Mucosa of rectum (tissue), 2 donors: Measurements from ENCODE around the gene CLMN.

ENCODE experiments used
- H3K27ac ChIP-seq, 2 donors: one replicate each; pipeline ENCODE4 v1.7.0; 2013; ENCODE audit warnings: inconsistent platforms in 2 of 2, low read depth in 2 of 2, low read length in 2 of 2
- H3K27me3 ChIP-seq, 2 donors: one replicate each; pipeline ENCODE4 v1.7.0; 2013; ENCODE audit warnings: low read length in 2 of 2; ENCODE audit not compliant: control insufficient read depth in 2 of 2, insufficient read depth in 2 of 2
- H3K36me3 ChIP-seq, 2 donors: one replicate each; pipeline ENCODE4 v1.7.0; 2013; ENCODE audit warnings: low read length in 2 of 2; ENCODE audit not compliant: control insufficient read depth in 2 of 2, insufficient read depth in 2 of 2
- H3K4me1 ChIP-seq, 2 donors: one replicate each; pipeline ENCODE4 v1.7.0; 2013; ENCODE audit warnings: low read length in 2 of 2, mild to moderate bottlenecking in 1 of 2; ENCODE audit not compliant: control insufficient read depth in 2 of 2, insufficient read depth in 2 of 2
- H3K4me3 ChIP-seq, 2 donors: one replicate each; pipeline ENCODE4 v1.7.0; 2013; ENCODE audit warnings: low read length in 2 of 2
- H3K9ac ChIP-seq, 2 donors: one replicate each; pipeline ENCODE4 v1.7.0; 2013; ENCODE audit warnings: low read length in 2 of 2, low read depth in 1 of 2, mild to moderate bottlenecking in 1 of 2
- H3K9me3 ChIP-seq, 2 donors: one replicate each; pipeline ENCODE4 v1.7.0; 2013; ENCODE audit warnings: low read length in 2 of 2; ENCODE audit not compliant: control insufficient read depth in 2 of 2
- donor health status: healthy.
- donor health status: Normal muscosa, but diverticular disease.

Gene CLMN

DNA sequence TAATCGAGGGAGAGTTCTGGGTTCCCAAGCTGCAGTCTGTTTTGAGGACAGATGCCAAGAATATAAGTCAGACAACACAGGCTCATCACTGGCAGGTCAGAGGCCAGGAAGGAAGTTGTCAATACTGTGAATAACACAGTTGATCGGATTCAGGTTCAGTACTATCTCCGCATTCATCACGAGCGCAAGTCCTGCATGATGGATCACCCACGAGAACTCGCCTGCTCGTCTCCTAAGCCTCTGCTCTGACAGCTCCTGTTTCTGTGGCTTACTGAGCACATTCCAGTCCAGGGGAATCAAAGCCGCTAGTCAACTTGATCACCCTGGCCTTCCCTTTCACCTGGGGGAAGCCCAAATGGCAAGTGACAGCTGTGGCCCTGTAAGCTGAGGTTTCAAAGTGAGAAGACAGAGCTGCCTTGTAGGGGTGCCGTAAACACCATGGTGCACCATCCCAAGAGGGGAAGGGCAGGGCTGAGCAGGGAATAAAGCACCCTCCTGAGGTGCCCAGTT, 102.3 kb downstream of the CLMN start:
- no peaks in the 10 kb centered on the region for H3K27me3 ChIP-seq
- H3K27ac ChIP-seq, result no peak overlapping the region
- peaks cover 0 to under 1% of the 10 kb centered on the region in 2 donors for H3K4me1 ChIP-seq
- no peak overlapping the region for H3K9ac ChIP-seq
- H3K4me3 ChIP-seq, result no peak overlapping the region
- peaks cover 34 to 40% of the 10 kb centered on the region in 2 donors for H3K36me3 ChIP-seq
- H3K9me3 ChIP-seq, result no peaks in the 10 kb centered on the region

DNA sequence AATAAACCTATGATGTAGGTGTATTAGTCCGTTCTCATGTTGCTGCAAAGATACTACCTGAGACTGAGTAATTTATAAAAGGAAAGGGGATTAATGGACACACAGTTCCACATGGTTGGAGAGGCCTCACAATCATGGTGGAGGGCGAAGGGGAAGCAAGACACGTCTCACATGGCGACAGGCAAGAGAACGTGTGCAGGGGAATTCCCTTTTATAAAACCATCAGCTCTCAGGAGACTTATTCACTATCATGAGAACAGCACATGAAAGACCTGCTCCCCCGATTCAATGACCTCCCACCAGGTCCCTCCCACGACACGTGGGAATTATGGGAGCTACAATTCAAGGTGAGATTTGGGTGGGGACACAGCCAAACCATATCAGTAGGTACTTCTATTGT, 103.7 kb downstream of the CLMN start:
- Histone ChIP-seq H3K27me3 (no peaks in the 10 kb centered on the region), H3K4me1 (peaks cover 0 to 10% of the 10 kb centered on the region in 2 donors), H3K9me3 (no peaks in the 10 kb centered on the region), H3K9ac (no peak overlapping the region), H3K27ac (no peak overlapping the region), H3K36me3 (peaks cover 26 to 27% of the 10 kb centered on the region in 2 donors), H3K4me3 (no peak overlapping the region)

DNA sequence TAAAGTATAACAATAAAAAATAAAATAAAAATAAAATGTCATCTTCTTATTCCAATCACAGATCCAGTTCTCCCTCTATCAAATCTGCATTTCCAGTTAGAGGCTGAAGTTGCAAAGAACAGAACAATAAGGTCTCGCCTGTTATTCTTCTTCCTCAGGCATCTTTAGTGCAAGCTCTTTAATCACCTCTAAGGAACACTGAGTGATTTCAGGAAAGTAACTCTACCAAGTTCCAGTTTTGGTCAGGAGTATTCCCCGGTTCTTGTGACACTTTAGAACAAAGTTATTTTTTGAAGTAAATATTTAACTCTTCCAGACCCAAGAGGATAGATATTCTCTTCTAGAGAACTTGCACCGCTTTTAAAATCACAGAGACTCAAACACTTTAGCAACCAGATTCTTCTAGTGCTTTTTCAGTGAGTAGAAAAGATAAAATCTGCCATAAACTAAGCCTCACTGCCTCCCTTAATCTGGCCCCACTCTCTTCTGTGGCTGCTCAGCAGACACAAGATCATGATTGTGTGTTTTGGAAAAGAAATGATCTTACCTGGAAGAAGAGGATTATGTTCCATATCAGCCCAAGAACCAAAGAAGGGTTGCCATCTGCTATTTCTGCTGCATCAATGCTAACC, 104.5 kb downstream of the CLMN start:
- Histone ChIP-seq H3K9me3 (no peaks in the 10 kb centered on the region), H3K4me3 (no peak overlapping the region), H3K4me1 (peaks cover 0 to 10% of the 10 kb centered on the region in 2 donors), H3K9ac (no peak overlapping the region), H3K27ac (no peak overlapping the region), H3K27me3 (no peaks in the 10 kb centered on the region), H3K36me3 (peaks cover 21% of the 10 kb centered on the region in 2 donors)

DNA sequence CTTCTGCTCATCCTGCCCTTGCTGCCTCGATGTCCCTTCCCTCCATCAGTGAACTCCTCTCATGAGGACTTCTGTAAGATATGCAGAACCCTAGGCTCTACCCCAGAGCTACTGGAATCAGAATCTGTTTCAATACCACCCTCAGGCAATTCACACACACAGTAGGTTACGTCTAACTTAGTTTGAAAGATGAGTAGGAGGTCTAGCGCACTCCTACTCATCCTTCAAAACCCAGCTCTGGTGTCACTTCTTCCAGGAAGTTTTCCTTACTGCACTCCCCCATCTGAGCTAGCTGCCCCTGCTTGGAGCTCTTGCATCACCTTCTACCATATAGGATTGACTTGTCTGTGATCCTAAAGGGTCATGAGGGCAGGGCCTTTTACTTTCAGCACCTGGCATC, 105.9 kb downstream of the CLMN start:
- H3K36me3 ChIP-seq, result peaks cover 15 to 21% of the 10 kb centered on the region in 2 donors
- H3K4me3 ChIP-seq, result no peak overlapping the region
- no peaks in the 10 kb centered on the region for H3K27me3 ChIP-seq
- no peak overlapping the region for H3K27ac ChIP-seq
- peaks cover 0 to 10% of the 10 kb centered on the region in 2 donors for H3K4me1 ChIP-seq
- no peaks in the 10 kb centered on the region for H3K9me3 ChIP-seq
- no peak overlapping the region for H3K9ac ChIP-seq

DNA sequence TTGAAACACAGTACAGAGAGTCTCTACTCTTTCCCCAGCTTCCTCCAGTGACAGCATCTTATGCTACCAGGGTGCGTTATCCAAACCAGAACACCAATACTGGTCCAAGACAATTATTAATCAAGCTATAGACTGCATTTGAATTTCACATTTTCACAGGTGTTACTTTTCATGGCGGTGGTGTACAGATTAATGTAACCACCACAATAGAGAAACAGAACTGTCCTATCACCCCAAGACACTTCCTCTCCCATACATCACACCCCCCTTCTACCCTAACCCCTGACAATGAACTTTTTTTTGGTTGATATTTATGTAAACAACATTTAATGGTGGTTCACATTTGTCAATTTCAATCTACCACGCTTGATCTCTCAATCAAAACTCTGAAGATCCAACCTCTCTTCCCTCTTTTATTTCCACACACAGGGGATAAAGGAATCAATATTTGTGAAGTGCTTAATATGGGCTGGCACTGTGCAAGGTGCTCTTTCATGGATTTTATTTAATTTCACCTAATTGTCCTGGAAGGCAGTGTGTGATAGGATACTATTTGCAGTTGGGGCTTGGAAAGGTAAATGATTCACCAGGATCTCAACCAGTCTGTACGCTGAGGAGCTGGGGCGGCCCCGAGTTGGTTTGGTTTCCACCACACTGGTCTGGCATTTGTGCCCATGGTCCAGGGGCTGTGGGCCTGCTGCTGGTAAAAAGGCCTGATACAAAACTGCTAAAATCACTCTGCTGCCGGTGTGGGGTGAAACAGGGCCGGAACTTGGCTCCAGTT, 107.8 kb downstream of the CLMN start:
- H3K27ac ChIP-seq, result peak overlapping the region in 1 of 2 donors; percentile 11
- no peak overlapping the region for H3K4me3 ChIP-seq
- no peaks in the 10 kb centered on the region for H3K9me3 ChIP-seq
- H3K4me1 ChIP-seq, result peaks cover 0 to 12% of the 10 kb centered on the region in 2 donors
- H3K27me3 ChIP-seq, result no peaks in the 10 kb centered on the region
- no peak overlapping the region for H3K9ac ChIP-seq
- H3K36me3 ChIP-seq, result peaks cover 17 to 18% of the 10 kb centered on the region in 2 donors

DNA sequence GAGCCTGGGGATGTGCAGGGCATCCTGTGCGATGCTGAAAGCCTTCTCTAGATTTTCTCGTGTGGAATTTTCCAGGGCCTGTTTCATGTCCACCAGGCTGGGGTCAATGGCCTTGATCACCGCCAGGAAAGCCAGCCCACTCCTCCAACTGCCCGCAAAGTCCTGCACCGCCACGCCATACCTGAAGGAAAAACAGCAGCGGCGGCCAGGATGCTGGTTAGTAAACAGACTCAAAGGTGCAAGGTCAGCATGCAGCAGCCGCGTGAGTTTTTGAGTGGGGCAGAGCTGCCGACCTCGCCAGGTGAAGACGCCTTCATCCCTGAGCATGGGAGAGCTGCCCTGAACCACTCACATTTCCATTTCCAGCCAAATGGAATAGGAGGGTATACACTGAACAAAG, 109.0 kb downstream of the CLMN start:
- H3K27ac ChIP-seq, result no peak overlapping the region
- no peaks in the 10 kb centered on the region for H3K27me3 ChIP-seq
- H3K9me3 ChIP-seq, result no peaks in the 10 kb centered on the region
- H3K4me3 ChIP-seq, result no peak overlapping the region
- H3K9ac ChIP-seq, result no peak overlapping the region
- H3K36me3 ChIP-seq, result peaks cover 12 to 21% of the 10 kb centered on the region in 2 donors
- peaks cover 0 to 12% of the 10 kb centered on the region in 2 donors for H3K4me1 ChIP-seq

DNA sequence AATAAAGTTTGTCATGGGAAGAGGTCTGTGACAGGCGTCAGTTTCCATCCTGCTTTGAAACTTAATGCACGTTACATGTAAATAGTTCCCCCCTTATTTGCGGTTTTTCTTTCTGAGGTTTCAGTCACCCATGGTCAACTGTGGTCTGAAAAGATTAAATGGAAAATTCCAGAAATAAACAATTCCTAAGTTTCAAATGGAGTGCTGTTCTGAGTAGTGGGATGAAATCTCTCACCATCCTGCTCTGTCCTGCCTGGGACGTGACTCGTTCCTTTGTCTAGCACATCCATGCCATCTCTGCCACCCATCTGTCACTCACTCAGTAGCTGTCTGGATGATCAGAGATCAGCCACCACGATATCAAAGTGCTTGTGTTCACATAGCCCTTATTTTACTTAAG, 111.1 kb downstream of the CLMN start:
- no peak overlapping the region for H3K4me3 ChIP-seq
- H3K36me3 ChIP-seq, result peaks cover 22 to 24% of the 10 kb centered on the region in 2 donors
- H3K9ac ChIP-seq, result no peak overlapping the region
- H3K4me1 ChIP-seq, result peaks cover 0 to 12% of the 10 kb centered on the region in 2 donors
- H3K9me3 ChIP-seq, result no peaks in the 10 kb centered on the region
- no peak overlapping the region for H3K27ac ChIP-seq
- no peaks in the 10 kb centered on the region for H3K27me3 ChIP-seq

DNA sequence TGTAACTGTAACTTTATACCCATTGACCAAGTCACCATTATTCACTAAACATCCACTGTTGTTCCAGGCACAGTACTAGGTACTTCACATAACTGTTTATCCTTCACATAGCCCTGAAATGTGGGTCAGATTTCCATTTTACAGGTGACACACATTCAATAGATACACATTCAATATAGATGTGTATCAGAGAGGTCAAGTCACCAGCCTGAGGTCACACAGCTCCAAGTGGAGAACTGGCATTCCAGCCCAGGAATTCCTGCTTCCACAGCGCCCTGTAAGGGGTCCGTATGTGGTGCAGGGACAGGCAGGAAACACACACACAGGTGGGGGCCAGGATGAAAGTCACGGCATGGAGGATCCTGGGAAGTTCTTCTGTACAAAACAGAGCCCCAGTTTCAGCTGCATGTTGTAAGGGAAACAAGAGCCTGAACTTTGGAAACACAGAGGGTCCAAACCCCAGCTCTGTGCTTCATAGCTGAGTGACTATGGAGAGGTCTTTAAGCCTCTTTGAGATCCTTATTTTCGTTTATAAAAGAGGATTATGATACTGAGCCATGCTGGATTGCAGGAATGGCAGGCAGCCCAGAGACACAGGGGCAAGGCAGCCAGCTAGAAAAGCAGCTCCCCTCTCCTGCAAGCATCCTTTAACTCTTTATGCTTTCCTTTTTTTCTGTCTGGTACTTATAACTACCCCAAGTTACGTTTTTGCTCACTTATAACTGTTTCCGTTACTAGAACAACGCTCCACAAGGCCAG, 112.1 kb downstream of the CLMN start:
- H3K27me3 ChIP-seq, result no peaks in the 10 kb centered on the region

DNA sequence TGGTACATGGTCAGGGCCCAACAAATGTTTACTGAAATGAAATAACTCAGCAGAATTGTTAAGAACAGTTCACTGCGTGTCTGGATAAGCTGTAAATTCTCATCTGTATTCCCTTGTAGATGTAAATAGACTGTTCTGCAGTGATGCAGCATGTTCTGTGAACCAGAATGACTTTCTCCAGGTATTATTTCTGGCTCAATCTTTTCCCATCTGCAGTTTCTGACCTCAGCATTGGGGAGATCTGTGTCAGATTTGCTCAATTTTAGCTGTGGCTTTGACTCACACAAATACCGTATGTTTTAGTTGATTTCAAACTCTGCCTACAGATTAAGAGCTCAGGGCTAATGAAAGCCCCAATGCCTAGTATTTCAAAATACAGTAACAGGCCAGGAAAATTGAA, 113.2 kb downstream of the CLMN start:
- H3K9ac ChIP-seq, result no peak overlapping the region
- peaks cover 29 to 39% of the 10 kb centered on the region in 2 donors for H3K36me3 ChIP-seq
- H3K4me3 ChIP-seq, result no peak overlapping the region
- H3K27me3 ChIP-seq, result no peaks in the 10 kb centered on the region
- no peak overlapping the region for H3K27ac ChIP-seq
- H3K4me1 ChIP-seq, result peaks cover 0 to 3% of the 10 kb centered on the region in 2 donors
- H3K9me3 ChIP-seq, result no peaks in the 10 kb centered on the region

More for the DNA sequence above, 112.1 kb downstream of the CLMN start:
- peaks cover 0 to 12% of the 10 kb centered on the region in 2 donors for H3K4me1 ChIP-seq
- no peak overlapping the region for H3K9ac ChIP-seq
- no peak overlapping the region for H3K27ac ChIP-seq
- peaks cover 29 to 32% of the 10 kb centered on the region in 2 donors for H3K36me3 ChIP-seq
- H3K9me3 ChIP-seq, result no peaks in the 10 kb centered on the region
- no peak overlapping the region for H3K4me3 ChIP-seq

DNA sequence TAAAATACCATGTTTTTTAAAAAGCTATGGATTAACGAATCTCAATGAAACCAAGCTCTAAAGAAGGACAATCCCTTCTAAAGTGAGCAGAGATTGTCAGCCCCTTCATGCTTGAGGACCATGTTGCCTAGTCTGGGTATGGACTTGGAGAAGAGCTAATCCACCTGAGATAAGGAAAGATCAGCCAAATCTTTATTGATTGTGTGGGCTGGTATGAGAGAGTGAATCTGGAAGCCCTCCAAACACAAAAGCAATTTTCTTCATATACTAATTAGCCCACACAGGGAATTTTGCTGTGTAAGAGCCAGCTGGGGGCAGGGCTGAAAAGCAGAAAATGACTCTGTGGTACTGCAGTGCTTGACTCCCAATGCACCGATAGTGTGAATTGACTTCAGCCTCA, 115.0 kb downstream of the CLMN start:
- peaks cover 0 to 3% of the 10 kb centered on the region in 2 donors for H3K4me1 ChIP-seq

More for the DNA sequence above, 115.0 kb downstream of the CLMN start:
- Histone ChIP-seq H3K36me3 (peaks cover 34 to 46% of the 10 kb centered on the region in 2 donors), H3K9ac (no peak overlapping the region), H3K4me3 (no peak overlapping the region), H3K27ac (no peak overlapping the region), H3K27me3 (no peaks in the 10 kb centered on the region), H3K9me3 (no peaks in the 10 kb centered on the region)
